K562 (cell line): ENCODE data around the gene CRYBB1. TPM values are rescaled to one million over a fixed set of nuclear protein-coding genes. Genes with fewer than 3 reads are reported as not detected.

Experiments
- BCOR ChIP-seq: fragments of 450-650 bp; IDR thresholded peaks from 2 replicates; pipeline ENCODE4 v1.6.1; 2016
- FOXK1 ChIP-seq: sonication (generic); formaldehyde crosslinking; IDR thresholded peaks from 2 replicates; pipeline ENCODE4 v1.8.0; 2022; ENCODE audit warnings: missing genetic modification reagents, mild to moderate bottlenecking, borderline replicate concordance
- FOXM1 ChIP-seq, 2 experiments: fragments of 450-650 bp in 1 of 2; sonication (generic) in 1 of 2; formaldehyde crosslinking in 1 of 2; IDR thresholded peaks; 2 replicates each; pipeline versions ENCODE4 v1.6.1 to v1.9.0; 2017 to 2022; ENCODE audit warnings: low read depth in 2 of 2, mild to moderate bottlenecking in 2 of 2, missing genetic modification reagents in 1 of 2, moderate library complexity in 1 of 2
- FUS ChIP-seq: fragments of 200-400 bp; formaldehyde crosslinking; optimal IDR thresholded peaks from 2 replicates; pipeline ENCODE3; 2017; ENCODE audit warnings: low read depth, low read length
- GATA2 ChIP-seq: sonication (generic); formaldehyde crosslinking; IDR thresholded peaks from 2 replicates; pipeline ENCODE4 v1.4.0; 2020; ENCODE audit warnings: mild to moderate bottlenecking, missing genetic modification reagents
- HDAC3 ChIP-seq: fragments of 450-650 bp; IDR thresholded peaks from 2 replicates; pipeline ENCODE4 v1.6.1; 2018; ENCODE audit warnings: borderline replicate concordance, mild to moderate bottlenecking, moderate library complexity; ENCODE audit not compliant: partially characterized antibody
- HDGF ChIP-seq: fragments of 450-650 bp; IDR thresholded peaks from 2 replicates; pipeline ENCODE4 v1.6.1; 2016
- KLF13 ChIP-seq: fragments of 450-650 bp; IDR thresholded peaks from 2 replicates; pipeline ENCODE4 v1.6.1; 2016; ENCODE audit warnings: missing genetic modification characterization, low read depth, mild to moderate bottlenecking, missing compliant biosample characterization, moderate library complexity, borderline replicate concordance
- MTA3 ChIP-seq: fragments of 450-650 bp; formaldehyde crosslinking; IDR thresholded peaks from 2 replicates; pipeline ENCODE4 v1.6.1; 2017; ENCODE audit warnings: mild to moderate bottlenecking, borderline replicate concordance
- RFX7 ChIP-seq: fragments of 250-450 bp; sonication (Bioruptor Pico); IDR thresholded peaks from 2 replicates; pipeline ENCODE4 v1.5.1; 2021; ENCODE audit warnings: mild to moderate bottlenecking
- RNF219 ChIP-seq: fragments of 250-450 bp; sonication (Bioruptor Pico); IDR thresholded peaks from 2 replicates; pipeline ENCODE4 v1.5.0; 2022; ENCODE audit warnings: mild to moderate bottlenecking
- ZFPM2 ChIP-seq: fragments of 250-450 bp; sonication (Bioruptor Pico); IDR thresholded peaks from 2 replicates; pipeline ENCODE4 v1.5.1; 2022; ENCODE audit warnings: mild to moderate bottlenecking
- ZNF23 ChIP-seq: fragments of 250-450 bp; sonication (Bioruptor Pico); IDR thresholded peaks from 2 replicates; pipeline ENCODE4 v1.4.0; 2020; ENCODE audit warnings: mild to moderate bottlenecking
- ZNF324 ChIP-seq: fragments of 250-450 bp; sonication (Bioruptor Pico); IDR thresholded peaks from 2 replicates; pipeline ENCODE4 v1.4.0; 2020; ENCODE audit warnings: mild to moderate bottlenecking
- ZNF778 ChIP-seq: fragments of 450-650 bp; formaldehyde crosslinking; IDR thresholded peaks from 2 replicates; pipeline ENCODE4 v1.4.0; 2020; ENCODE audit warnings: mild to moderate bottlenecking, moderate library complexity
- polyA plus RNA-seq, 8 experiments: library from polyadenylated mRNA; depleted of rRNA in 4 of 8; stranded (reverse) in 5 of 8; unstranded in 3 of 8; fragments of >200 nt; fragmentation: Nextera tagmentation in 2 of 8; fragmentation: Illumina TruSeq in 1 of 8; extraction: Ambion mirVana in 2 of 8; extraction: Trizol in 1 of 8; gene quantifications; 2 replicates each; pipeline versions ENCODE4 v1.2.1 to v1.2.3, GENCODE V29; 2011 to 2014; ENCODE audit warnings: inconsistent platforms in 1 of 8, missing spikeins in 1 of 8
- total RNA-seq, 7 experiments: library from RNA; depleted of rRNA in 6 of 7; stranded (reverse); fragments of >200 nt in 6 of 7; fragmentation: Illumina TruSeq in 2 of 7; extraction: Trizol in 2 of 7; gene quantifications; 2 replicates each; pipeline versions ENCODE4 v1.2.1 to v1.2.3, GENCODE V29; 2011 to 2021; ENCODE audit warnings: low replicate concordance in 1 of 7
- TF ChIP-seq, protein P1 (sequence below): fragments of 250-450 bp; sonication (Bioruptor Pico); IDR thresholded peaks from 2 replicates; pipeline ENCODE4 v1.4.0; 2020
- TF ChIP-seq, protein P2 (sequence below): conservative IDR thresholded peaks from 2 replicates; pipeline ENCODE4 v1.6.1; 2011; ENCODE audit warnings: low read depth, mild to moderate bottlenecking, low read length; ENCODE audit not compliant: control insufficient read depth

The CRYBB1 gene
- total and polyA plus RNA-seq, 9 of the 15 experiments (the other 6 are each of a cell fraction or from before 2014, with no cell fraction given): 0.16 to 0.45 (median 0.33) TPM; not detected in 2

DNA sequence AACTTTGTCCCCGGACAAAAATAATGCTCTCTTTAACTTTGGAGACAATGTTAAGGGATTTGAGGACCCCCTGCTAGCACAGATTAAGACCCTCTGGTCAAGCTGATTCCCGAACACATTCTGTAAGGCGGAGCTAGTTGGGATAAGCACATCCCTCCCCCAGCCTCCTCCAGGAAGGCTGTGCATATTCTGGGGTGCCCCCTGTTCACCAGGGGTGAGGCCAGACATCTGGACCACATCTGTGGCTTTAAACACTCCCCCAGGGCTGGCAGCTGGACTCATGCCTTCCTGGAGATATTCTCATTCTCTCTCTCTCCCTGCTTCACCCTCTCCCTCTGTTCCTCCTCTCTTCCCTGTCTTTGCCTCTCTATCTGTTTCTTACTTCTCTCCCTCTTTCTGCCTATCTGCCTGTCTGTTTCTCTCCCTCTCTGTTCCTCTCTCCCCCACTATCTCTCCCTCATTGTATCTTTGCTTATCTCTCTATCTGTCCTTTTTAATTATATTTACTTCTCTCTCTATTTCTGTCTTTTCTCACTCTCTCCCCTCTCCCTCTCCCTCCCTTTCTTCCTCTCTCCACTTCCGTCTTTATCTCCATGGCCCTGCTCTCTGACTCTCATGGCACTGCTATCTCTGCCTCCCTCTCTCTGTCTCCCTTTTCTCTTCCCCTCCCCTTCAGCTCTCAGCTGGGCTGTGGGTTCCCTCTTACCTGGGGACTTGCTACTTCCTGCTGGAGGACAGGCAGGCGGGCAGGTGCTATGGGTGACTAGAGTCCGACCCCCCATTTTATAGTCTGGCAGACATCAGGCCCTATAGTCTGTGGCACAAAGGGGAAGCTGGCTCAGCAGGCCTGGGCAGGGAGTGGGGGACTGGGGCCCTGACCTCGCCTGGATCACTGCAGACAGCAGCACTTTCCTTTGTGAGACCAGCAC, at the start of gene CRYBB1 (continued):
- TF ChIP-seq, protein P1, sequence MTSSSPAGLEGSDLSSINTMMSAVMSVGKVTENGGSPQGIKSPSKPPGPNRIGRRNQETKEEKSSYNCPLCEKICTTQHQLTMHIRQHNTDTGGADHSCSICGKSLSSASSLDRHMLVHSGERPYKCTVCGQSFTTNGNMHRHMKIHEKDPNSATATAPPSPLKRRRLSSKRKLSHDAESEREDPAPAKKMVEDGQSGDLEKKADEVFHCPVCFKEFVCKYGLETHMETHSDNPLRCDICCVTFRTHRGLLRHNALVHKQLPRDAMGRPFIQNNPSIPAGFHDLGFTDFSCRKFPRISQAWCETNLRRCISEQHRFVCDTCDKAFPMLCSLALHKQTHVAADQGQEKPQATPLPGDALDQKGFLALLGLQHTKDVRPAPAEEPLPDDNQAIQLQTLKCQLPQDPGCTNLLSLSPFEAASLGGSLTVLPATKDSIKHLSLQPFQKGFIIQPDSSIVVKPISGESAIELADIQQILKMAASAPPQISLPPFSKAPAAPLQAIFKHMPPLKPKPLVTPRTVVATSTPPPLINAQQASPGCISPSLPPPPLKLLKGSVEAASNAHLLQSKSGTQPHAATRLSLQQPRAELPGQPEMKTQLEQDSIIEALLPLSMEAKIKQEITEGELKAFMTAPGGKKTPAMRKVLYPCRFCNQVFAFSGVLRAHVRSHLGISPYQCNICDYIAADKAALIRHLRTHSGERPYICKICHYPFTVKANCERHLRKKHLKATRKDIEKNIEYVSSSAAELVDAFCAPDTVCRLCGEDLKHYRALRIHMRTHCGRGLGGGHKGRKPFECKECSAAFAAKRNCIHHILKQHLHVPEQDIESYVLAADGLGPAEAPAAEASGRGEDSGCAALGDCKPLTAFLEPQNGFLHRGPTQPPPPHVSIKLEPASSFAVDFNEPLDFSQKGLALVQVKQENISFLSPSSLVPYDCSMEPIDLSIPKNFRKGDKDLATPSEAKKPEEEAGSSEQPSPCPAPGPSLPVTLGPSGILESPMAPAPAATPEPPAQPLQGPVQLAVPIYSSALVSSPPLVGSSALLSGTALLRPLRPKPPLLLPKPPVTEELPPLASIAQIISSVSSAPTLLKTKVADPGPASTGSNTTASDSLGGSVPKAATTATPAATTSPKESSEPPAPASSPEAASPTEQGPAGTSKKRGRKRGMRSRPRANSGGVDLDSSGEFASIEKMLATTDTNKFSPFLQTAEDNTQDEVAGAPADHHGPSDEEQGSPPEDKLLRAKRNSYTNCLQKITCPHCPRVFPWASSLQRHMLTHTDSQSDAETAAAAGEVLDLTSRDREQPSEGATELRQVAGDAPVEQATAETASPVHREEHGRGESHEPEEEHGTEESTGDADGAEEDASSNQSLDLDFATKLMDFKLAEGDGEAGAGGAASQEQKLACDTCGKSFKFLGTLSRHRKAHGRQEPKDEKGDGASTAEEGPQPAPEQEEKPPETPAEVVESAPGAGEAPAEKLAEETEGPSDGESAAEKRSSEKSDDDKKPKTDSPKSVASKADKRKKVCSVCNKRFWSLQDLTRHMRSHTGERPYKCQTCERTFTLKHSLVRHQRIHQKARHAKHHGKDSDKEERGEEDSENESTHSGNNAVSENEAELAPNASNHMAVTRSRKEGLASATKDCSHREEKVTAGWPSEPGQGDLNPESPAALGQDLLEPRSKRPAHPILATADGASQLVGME (CRISPR knock-in tag): no peak
- TF ChIP-seq RNF219 (CRISPR knock-in tag): no peak
- peak; percentile 78; the same call in 1 of the 2 replicates for TF ChIP-seq HDGF
- 0 out of 2 replicates have a peak, but pooled peaks have one; percentile 27 for TF ChIP-seq GATA2 (CRISPR knock-in tag)
- TF ChIP-seq ZNF23: no peak
- no peak for TF ChIP-seq RFX7 (CRISPR knock-in tag)
- TF ChIP-seq HDAC3: no peak
- no peak for TF ChIP-seq FOXK1 (CRISPR knock-in tag)
- no peak for TF ChIP-seq ZNF324 (CRISPR knock-in tag)
- TF ChIP-seq ZNF778 (CRISPR knock-in tag): no peak
- TF ChIP-seq ZFPM2 (CRISPR knock-in tag): no peak
- peak; percentile 59 for TF ChIP-seq BCOR
- TF ChIP-seq FUS: no peak
- TF ChIP-seq FOXM1 (IDR thresholded peaks at IDR 0.05; ENCODE audit: low read depth): no peak
- TF ChIP-seq FOXM1 (CRISPR knock-in tag; IDR thresholded peaks at IDR 0.05; ENCODE audit: low read depth): no peak
- TF ChIP-seq MTA3: no peak
- TF ChIP-seq, protein P2, sequence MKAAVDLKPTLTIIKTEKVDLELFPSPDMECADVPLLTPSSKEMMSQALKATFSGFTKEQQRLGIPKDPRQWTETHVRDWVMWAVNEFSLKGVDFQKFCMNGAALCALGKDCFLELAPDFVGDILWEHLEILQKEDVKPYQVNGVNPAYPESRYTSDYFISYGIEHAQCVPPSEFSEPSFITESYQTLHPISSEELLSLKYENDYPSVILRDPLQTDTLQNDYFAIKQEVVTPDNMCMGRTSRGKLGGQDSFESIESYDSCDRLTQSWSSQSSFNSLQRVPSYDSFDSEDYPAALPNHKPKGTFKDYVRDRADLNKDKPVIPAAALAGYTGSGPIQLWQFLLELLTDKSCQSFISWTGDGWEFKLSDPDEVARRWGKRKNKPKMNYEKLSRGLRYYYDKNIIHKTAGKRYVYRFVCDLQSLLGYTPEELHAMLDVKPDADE: no peak
- no peak for TF ChIP-seq KLF13 (tag)
